ENCODE results near the gene MRPS35. TPM values are rescaled to one million over a fixed set of nuclear protein-coding genes. Genes with fewer than 3 reads are reported as not detected.

The MRPS35 gene
- total RNA-seq, 2 donors from 2014 or later: 37.4 to 48.1 TPM

- no peak overlapping the region for H3K27ac Mint-ChIP-seq
- no peaks in the 10 kb centered on the region for H3K27me3 Mint-ChIP-seq
- no peak overlapping the region for H3K4me3 Mint-ChIP-seq
- H3K9me3 Mint-ChIP-seq: no peaks in the 10 kb centered on the region
- H3K36me3 Mint-ChIP-seq: no peaks in the 10 kb centered on the region
- no peak for DNase-seq (ENCODE audit: low spot score)
- no peaks in the 10 kb centered on the region for H3K4me1 Mint-ChIP-seq (ENCODE audit: low read depth in 2 of 2)
- ATAC-seq: no peak
Measured at GRCh38 chr12:27771481-27772327, 61.1 kb downstream of the MRPS35 start.

- no peaks in the 10 kb centered on the region for H3K9me3 Mint-ChIP-seq
- H3K4me1 Mint-ChIP-seq (ENCODE audit: low read depth in 2 of 2): no peaks in the 10 kb centered on the region
- H3K36me3 Mint-ChIP-seq: no peaks in the 10 kb centered on the region
- DNase-seq (ENCODE audit: low spot score): no peak
- ATAC-seq: no peak
- H3K27ac Mint-ChIP-seq: no peak overlapping the region
- H3K4me3 Mint-ChIP-seq: no peak overlapping the region
- no peaks in the 10 kb centered on the region for H3K27me3 Mint-ChIP-seq
Measured at GRCh38 chr12:27772328-27773049, 61.9 kb downstream of the MRPS35 start.

- Mint-ChIP-seq H3K4me3 (no peak overlapping the region), H3K27me3 (no peaks in the 10 kb centered on the region), H3K4me1 (ENCODE audit: low read depth in 2 of 2) (peaks cover 12 to 16% of the 10 kb centered on the region in 2 donors), H3K27ac (no peak overlapping the region), H3K36me3 (no peaks in the 10 kb centered on the region), H3K9me3 (no peaks in the 10 kb centered on the region)
- no peak for DNase-seq (ENCODE audit: low spot score)
- ATAC-seq: no peak
Measured at GRCh38 chr12:27777141-27777540, 66.5 kb downstream of the MRPS35 start.

- H3K36me3 Mint-ChIP-seq: no peaks in the 10 kb centered on the region
- peak overlapping the region; percentile 19 for H3K4me3 Mint-ChIP-seq
- ATAC-seq (no peak), DNase-seq (ENCODE audit: low spot score) (no peak)
- H3K9me3 Mint-ChIP-seq: no peaks in the 10 kb centered on the region
- no peak overlapping the region for H3K27ac Mint-ChIP-seq
- no peaks in the 10 kb centered on the region for H3K27me3 Mint-ChIP-seq
- H3K4me1 Mint-ChIP-seq (ENCODE audit: low read depth in 2 of 2): peaks cover 16 to 18% of the 10 kb centered on the region in 2 donors
Measured at GRCh38 chr12:27778206-27778605, 67.6 kb downstream of the MRPS35 start.

- Mint-ChIP-seq H3K4me3 (peak overlapping the region; percentile 87), H3K36me3 (peaks cover under 1% of the 10 kb centered on the region), H3K4me1 (ENCODE audit: low read depth in 2 of 2) (peaks cover 18 to 20% of the 10 kb centered on the region in 2 donors), H3K27me3 (no peaks in the 10 kb centered on the region), H3K27ac (peak overlapping the region; percentile 69 to 85), H3K9me3 (no peaks in the 10 kb centered on the region)
- ATAC-seq (peak in 1 of 2 donors; percentile 73), DNase-seq (ENCODE audit: low spot score) (no peak)
Measured at GRCh38 chr12:27779416-27779919, 68.8 kb downstream of the MRPS35 start.

- peaks cover 23 to 25% of the 10 kb centered on the region in 2 donors for H3K4me1 Mint-ChIP-seq (ENCODE audit: low read depth in 2 of 2)
- peak; percentile 91 to 92 for ATAC-seq
- H3K27me3 Mint-ChIP-seq: no peaks in the 10 kb centered on the region
- H3K4me3 Mint-ChIP-seq: peak within 1 kb of the TSS; percentile 87
- peak; percentile 81 for DNase-seq (ENCODE audit: low spot score)
- peaks cover 5% of the 10 kb centered on the region for H3K36me3 Mint-ChIP-seq
- peak within 1 kb of the TSS; percentile 69 to 85 for H3K27ac Mint-ChIP-seq
- H3K9me3 Mint-ChIP-seq: no peaks in the 10 kb centered on the region
Measured at GRCh38 chr12:27779920-27780611, 69.4 kb downstream of the MRPS35 start, which contains the start of the genes KLHL42 and MANSC4. KLHL42 (plus strand) TSS chr12:27780233; CDS start chr12:27780331, 98 bp downstream. MANSC4 (minus strand) TSS chr12:27780236; CDS start chr12:27771276, 8,960 bp downstream.

GRCh38 chr12:27780612-27781408, 70.2 kb downstream of the MRPS35 start:
- Mint-ChIP-seq H3K4me3 (peak overlapping the region; percentile 75), H3K27ac (peak overlapping the region; percentile 23 to 37), H3K4me1 (ENCODE audit: low read depth in 2 of 2) (peaks cover 28 to 30% of the 10 kb centered on the region in 2 donors), H3K9me3 (no peaks in the 10 kb centered on the region), H3K36me3 (peaks cover 5% of the 10 kb centered on the region), H3K27me3 (no peaks in the 10 kb centered on the region)
- ATAC-seq: peak; percentile 41 to 58
- DNase-seq (ENCODE audit: low spot score): no peak

GRCh38 chr12:27781680-27782079, 71.0 kb downstream of the MRPS35 start:
- H3K36me3 Mint-ChIP-seq: peaks cover 5% of the 10 kb centered on the region
- H3K4me1 Mint-ChIP-seq (ENCODE audit: low read depth in 2 of 2): peaks cover 34 to 35% of the 10 kb centered on the region in 2 donors
- H3K4me3 Mint-ChIP-seq: peak overlapping the region; percentile 75
- no peak for ATAC-seq
- no peak overlapping the region for H3K27ac Mint-ChIP-seq
- no peaks in the 10 kb centered on the region for H3K27me3 Mint-ChIP-seq
- no peak for DNase-seq (ENCODE audit: low spot score)
- no peaks in the 10 kb centered on the region for H3K9me3 Mint-ChIP-seq

GRCh38 chr12:27782481-27782880, 71.8 kb downstream of the MRPS35 start:
- no peak for DNase-seq (ENCODE audit: low spot score)
- ATAC-seq: no peak
- H3K4me1 Mint-ChIP-seq (ENCODE audit: low read depth in 2 of 2): peaks cover 35 to 36% of the 10 kb centered on the region in 2 donors
- H3K9me3 Mint-ChIP-seq: no peaks in the 10 kb centered on the region
- no peaks in the 10 kb centered on the region for H3K27me3 Mint-ChIP-seq
- H3K4me3 Mint-ChIP-seq: peak overlapping the region; percentile 23
- H3K36me3 Mint-ChIP-seq: peaks cover 5% of the 10 kb centered on the region
- H3K27ac Mint-ChIP-seq: no peak overlapping the region

- ATAC-seq (peak; percentile 75 to 81), DNase-seq (ENCODE audit: low spot score) (no peak)
- H3K9me3 Mint-ChIP-seq: no peaks in the 10 kb centered on the region
- peaks cover 38 to 40% of the 10 kb centered on the region in 2 donors for H3K4me1 Mint-ChIP-seq (ENCODE audit: low read depth in 2 of 2)
- H3K4me3 Mint-ChIP-seq: peak overlapping the region; percentile 43
- no peaks in the 10 kb centered on the region for H3K27me3 Mint-ChIP-seq
- H3K27ac Mint-ChIP-seq: peak overlapping the region; percentile 27 to 75
- peaks cover 5% of the 10 kb centered on the region for H3K36me3 Mint-ChIP-seq
Measured at GRCh38 chr12:27785882-27786570, 75.4 kb downstream of the MRPS35 start.

- no peaks in the 10 kb centered on the region for H3K27me3 Mint-ChIP-seq
- peaks cover 15% of the 10 kb centered on the region for H3K36me3 Mint-ChIP-seq
- H3K4me3 Mint-ChIP-seq: no peak overlapping the region
- peaks cover 28 to 30% of the 10 kb centered on the region in 2 donors for H3K4me1 Mint-ChIP-seq (ENCODE audit: low read depth in 2 of 2)
- no peak overlapping the region for H3K27ac Mint-ChIP-seq
- DNase-seq (ENCODE audit: low spot score) (no peak), ATAC-seq (no peak)
- H3K9me3 Mint-ChIP-seq: no peaks in the 10 kb centered on the region
Measured at GRCh38 chr12:27787559-27787958, 76.9 kb downstream of the MRPS35 start.

- DNase-seq (ENCODE audit: low spot score) (no peak), ATAC-seq (no peak)
- Mint-ChIP-seq H3K4me3 (no peak overlapping the region), H3K27ac (no peak overlapping the region), H3K27me3 (no peaks in the 10 kb centered on the region), H3K4me1 (ENCODE audit: low read depth in 2 of 2) (peaks cover 20 to 27% of the 10 kb centered on the region in 2 donors), H3K36me3 (peaks cover 13% of the 10 kb centered on the region), H3K9me3 (no peaks in the 10 kb centered on the region)
Measured at GRCh38 chr12:27790179-27790578, 79.5 kb downstream of the MRPS35 start.

Data from natural killer cell treated with Interleukin-12 subunit alpha and Interleukin-12 subunit beta and Interleukin-15 and Interleukin-18, amount 100 ng/mL, for 72 hours (primary cell).